T47D (cell line): ENCODE results near the gene ANKMY1.

Experiments used
- DNase-seq, 2 experiments: peaks; one replicate each; pipeline versions ENCODE4 v3.0.0 to v3.0.0-alpha.2; 2011 to 2012; ENCODE audit warnings: low read depth in 1 of 2, low spot score in 1 of 2
- JUND ChIP-seq: IDR thresholded peaks from 2 replicates; pipeline ENCODE4 v1.6.1; 2012; ENCODE audit warnings: low read depth
- in situ Hi-C: cut with HindIII; loops from 2 replicates; pipeline ENCODE4 v1.10.0; 2016; ENCODE audit warnings: low sequenced_read_pairs, low pct_unique_long_range_greater_than_20kb

ANKMY1 gene

DNA sequence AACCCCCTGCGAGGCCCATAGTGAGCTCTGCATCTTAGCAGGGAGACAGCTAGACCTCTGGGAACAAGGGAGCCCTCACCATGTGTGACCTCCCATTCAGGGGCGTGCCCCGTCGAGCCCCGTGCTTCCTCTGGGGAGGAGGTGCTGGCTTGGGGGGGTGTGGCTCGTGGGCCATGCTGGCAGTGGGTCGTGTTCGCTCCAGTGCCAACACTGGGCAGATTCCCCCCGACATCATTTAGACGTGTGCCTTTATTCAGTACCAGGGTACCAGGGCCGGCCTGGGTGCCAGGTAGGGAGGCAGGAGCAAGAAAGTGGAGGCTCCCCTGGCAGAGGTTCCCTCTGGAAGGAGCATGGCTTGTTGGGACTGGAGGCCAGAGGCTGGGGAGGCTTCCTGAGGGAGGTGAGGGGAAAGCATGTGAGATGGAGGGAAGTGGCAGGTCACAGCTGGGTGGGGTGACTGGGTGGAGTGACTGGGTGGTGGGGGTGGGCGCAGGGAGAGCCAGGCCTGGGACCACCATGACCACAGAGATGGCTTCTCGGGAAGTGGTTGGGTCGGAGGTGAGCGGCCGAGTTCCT lies 107.2 kb downstream of the ANKMY1 start:
- in situ Hi-C loops = no loop called here
- TF ChIP-seq JUND = no peak
- no peak for DNase-seq

DNA sequence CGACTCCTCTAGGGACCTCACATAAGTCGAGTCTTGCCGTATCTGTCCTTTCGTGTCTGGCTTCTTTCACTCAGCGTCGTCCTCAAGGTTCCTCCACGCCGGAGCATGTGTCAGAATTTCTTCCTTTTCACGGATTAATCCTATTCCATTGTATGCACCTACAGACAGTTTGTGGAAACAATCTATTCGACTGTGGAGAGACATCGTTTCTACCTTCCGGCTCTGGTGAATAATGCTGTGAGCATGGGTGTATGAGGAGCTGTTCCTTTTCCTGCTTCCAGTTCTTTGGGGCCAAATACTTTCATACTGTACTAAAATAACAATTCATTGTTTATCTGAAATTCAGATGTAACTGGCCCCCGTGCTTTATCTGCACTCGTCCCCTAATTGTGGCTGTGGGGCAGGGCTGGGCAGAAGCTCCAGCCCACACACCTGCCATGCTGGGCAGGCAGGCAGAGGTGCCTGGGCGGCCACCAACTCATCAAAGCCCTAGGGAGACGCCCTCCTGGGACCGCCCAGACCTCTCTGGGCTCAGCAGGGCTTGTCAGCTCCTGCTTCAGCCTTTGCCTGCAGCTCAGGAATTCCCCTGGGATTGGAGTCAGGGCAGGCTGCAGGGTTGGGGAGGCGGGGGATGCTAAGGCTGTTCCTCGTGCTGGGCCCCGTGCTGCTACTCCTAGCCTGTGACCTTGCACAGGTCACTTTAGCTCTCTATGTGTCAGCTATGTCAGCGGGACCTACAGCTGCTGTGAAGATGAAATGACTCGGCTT lies 107.8 kb downstream of the ANKMY1 start:
- in situ Hi-C loops = no loop called here
- TF ChIP-seq JUND = no peak
- no peak for DNase-seq

DNA sequence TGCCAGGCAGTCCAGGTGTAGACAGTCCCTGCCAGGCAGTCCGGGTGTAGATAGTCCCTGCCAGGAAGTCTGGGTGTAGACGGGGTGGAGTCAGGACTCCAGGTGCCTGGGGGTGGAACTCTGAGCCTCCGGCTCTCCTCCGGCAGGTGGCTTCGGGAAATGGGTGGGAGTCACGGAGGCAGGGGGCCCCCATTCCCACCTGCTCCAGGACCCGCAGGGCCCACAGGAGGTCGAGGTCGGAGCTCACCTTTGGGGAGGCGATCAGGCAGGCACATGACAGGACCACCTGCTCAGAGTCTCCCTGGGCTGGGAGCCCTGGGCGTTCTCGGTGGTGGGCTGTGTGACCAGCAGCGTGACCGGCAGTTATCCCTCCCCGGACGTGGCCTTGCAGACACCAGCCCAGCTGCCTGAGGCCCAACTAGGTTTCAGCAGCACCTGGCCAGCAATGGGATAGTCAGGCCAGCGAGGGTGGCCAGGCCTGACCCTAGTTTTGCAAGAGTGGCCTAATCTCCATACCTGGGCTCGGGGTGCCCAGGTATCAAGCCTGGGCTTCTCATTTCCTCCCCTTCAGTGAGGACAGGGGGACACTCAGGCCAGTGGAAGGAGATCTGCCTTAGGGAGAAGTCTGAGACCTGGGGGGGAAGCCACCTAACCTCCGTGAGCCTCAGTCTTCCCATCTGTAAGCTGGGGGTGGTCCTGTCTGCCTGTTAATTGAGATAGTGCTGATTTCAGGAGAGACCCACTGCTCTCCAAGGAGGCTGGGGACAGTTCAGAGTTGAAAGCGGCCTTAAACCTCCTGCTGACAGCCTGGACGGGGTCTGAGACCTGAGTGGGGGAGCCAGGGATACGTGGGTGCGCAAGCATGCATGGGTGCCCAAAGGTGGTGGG lies 109.2 kb downstream of the ANKMY1 start:
- no peak for TF ChIP-seq JUND
- in situ Hi-C loops = no loop called here
- DNase-seq = no peak

DNA sequence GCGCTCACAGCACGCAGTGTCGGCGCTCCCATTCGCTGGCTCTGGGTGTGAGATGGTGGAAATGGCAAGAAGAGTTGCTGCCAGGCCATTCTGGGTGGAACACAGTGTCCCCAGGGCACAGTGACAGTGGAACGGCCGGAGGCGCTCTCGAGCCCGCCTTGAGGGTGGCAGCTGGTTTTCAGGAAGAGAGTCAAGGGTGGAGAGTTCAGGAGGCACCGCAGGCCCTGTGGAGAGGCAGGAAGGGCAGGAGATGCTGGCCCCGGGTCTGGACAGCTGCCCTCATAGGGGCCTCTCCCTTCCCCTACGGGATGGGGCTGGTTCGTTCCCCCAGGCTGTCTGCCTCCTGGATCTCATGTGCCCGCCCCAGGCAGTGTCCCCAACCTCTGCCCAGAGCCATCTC lies 109.9 kb downstream of the ANKMY1 start:
- DNase-seq = no peak
- in situ Hi-C loops = no loop called here
- no peak for TF ChIP-seq JUND

DNA sequence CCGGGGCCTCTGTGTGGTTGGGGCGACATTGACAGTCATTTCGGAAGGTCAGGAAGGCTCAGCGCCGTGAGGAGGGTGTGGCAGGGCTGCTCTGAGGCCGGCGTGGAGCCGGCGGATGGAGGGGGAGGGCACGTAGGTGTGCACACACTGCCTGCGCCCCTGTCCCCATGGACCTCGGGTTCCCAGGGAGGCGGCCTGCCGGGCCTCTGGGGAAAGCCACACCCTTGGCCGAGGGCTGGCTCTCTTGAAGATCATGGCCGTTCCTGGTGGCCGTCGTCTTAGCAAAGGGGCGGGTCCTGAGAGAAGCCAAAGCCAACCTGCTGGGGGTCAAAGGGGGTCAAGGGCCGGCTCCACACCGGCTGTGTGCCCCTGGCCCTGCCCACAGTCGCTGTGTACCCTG lies 110.5 kb downstream of the ANKMY1 start:
- TF ChIP-seq JUND = no peak
- no peak for DNase-seq
- in situ Hi-C loops = no loop called here

DNA sequence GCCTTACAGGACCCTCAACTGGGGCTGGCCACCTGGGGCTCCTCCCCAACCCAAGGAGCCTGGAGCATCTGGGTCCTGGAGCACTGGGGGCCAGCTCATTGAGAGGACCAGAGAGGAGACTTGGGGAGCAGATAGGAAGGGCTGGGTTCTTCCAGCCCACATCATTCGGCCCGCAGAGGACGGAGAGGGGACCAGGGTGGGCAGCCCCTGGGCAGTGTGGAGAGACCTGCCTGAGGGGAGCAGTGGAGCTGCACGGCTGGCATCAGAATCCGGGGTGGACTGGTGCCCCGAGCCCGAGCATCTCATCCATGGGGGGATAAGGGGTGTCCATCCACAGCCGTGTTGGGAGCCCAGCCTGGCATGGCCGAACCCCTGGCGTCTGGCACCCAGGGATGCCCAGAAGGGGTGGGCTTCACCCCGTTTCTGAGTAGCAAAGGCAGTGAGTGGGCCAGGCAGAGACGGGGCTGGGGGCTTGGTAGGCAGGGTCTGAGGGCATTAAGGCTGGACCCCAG lies 111.1 kb downstream of the ANKMY1 start:
- TF ChIP-seq JUND = no peak
- in situ Hi-C loops = no loop called here
- no peak for DNase-seq

DNA sequence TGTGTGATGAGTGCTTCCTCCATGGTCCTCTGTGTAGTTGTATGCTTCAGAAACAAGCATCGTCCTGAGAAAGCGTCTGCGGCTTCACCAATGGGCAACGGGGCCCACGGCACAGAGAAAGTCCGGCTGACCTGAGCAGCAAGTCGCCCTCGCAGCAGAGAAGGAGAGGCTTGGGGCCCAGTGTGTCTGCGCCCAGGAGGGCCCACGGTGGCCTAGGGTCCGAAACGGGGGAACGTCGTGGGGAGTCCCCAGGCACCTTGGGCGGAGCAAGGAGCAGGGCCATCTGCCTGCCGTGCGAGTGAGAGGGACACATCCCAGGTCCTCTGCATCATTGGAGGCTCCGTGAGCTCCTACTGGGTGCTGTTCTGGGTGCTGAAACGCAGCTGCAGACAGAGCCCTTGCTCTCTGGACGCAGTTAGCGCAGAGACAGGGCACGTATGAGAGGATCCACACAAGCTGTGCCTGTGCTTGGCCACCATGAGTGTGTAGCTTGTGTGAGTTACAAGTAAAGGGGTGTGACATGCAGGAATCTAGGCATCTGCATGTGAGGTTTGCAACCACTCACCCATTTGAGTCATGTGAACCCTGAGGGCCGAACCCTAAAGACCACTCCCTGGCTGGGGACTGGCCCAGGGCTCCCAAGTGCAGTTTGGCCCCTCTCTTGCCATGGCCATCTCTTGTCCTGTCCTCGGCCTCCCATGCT lies 111.7 kb downstream of the ANKMY1 start:
- in situ Hi-C loops = no loop called here
- no peak for DNase-seq

DNA sequence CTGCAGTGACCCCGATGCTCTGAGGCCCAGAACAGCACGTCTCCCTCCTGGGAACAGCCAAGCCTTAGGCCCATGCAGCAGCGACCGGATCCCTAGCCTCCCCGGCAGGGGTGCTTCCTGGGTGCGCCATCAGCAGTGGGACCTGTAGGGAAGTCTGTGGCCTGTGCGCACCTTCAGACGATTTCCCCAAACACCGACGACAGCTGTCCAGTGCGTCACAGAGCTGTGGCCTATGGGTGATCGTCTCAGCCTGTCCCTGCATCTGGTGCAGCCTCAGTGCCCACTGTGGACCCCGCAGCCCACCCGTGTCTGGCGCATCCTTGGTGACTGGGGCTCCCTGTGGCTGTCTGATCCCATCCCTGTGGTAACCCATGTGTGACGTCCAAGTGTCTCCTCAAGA lies 113.3 kb downstream of the ANKMY1 start:
- no peak for DNase-seq
- in situ Hi-C loops = no loop called here
- TF ChIP-seq JUND = no peak

More for the DNA sequence above, 111.7 kb downstream of the ANKMY1 start:
- no peak for TF ChIP-seq JUND

DNA sequence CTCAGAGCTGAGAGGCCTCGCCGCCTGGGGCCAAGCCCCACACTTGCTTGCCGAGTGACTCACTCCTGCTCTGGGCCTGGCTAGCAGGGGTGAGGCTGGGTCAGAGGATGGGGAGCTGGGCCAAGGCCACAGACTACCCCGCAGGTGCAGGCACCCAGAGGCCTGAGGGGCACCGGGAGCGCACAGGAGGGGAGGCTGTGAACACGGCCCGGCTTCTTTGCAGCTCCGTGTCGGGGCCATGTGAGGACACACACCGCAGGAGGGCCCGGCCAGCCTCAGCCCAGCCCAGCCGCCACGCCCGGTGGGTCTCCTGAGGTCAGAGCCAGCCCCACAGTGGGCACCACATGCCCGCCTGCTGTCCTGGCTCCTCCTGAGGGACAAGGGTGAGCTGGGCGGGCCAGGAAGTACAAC lies 113.9 kb downstream of the ANKMY1 start:
- no peak for DNase-seq
- in situ Hi-C loops = no loop called here
- TF ChIP-seq JUND = no peak

DNA sequence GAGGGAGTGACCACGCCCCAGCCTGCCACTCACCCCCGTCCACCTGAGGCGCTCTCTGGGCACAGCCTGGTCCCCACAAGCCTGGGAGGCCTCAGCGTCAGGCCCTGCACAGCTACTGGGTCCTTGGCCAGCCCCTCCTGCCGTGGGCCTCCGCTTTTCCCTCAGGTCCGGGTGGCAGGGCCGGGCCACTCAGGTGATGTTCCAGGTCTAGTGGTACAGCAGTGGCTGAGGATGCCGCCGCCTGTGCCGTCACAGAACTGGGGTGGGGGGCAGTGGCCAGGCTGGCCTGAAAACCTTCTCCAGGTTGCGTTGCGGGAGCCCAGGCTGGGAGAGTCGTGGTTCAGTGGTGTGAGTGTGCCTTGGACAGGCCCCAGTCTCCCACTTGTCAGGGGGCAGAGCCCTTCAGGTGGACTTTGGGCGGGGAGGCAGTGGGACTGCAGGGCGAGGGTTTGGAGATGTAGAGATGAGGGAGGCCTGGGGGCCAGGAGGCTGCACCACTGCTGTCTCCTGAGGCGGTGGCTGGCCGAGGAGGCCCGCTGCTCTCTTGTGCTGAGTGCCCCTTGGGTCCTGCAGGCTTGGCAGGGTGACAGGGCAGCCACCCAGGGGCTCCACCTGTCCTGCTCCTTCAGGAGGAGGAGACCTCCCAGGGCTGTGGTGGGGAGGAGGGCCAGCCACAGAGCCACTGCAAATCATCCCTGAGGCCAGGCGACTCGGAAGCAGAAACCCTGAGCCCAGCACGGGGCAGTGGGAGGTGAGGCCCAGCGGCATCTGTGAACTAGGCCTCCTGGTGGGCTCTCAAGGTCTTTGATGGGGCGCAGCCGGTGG lies 114.7 kb downstream of the ANKMY1 start:
- no peak for DNase-seq
- in situ Hi-C loops = no loop called here
- TF ChIP-seq JUND = no peak

DNA sequence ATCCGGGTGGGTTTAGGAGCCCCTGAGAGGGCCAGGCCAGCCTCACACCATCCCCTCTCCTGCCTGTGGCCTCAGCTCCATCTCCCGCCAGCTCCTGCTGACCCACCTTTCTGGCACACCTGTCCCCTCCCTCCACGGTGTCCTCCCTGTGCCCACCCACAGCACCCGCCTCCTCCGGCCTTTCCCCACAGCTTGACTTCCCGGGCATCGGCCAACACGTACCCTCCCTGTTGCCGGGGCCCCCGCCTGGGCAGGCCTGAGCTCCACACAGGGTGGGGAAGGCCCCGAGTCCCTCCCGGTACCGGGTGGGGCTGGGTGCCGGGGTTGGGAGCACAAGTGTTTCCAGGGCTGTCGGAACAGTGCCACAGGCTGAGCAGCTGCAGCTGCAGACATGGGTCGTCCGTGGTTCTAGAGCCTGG lies 115.8 kb downstream of the ANKMY1 start:
- in situ Hi-C loops = no loop called here
- TF ChIP-seq JUND = no peak

DNA sequence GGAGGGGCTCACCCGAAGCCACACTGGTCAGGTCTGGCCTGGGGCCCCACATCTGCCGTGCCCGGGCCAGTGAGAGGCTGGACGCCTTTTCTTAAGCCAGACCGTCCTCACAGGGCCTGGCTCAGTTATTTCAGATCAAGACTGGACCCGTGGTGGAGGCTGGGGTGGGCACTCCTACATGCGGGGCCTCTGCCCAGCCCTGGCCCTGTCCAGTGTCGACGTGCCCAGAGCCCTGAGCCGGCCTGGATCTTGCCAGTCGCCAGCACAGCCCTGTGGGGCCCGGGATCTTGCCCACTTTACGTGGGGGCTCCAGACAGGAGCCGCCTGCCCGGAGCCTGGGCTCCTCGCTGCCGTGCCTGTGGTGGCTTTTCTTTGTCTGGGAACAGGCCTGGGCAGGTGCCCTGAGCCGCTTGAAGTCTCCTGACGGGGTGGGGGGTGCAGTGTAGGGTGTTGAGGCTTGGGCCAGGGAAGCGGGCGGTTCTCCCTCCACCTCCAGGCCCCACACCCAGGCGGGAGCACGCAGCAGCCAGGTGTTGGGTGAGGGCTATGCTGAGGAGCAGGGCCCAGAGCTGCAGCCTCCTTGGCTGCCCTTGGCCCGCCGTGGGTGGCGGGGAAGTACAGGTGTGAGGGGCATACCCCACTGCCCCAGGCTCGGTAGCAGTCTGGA lies 116.3 kb downstream of the ANKMY1 start:
- DNase-seq = no peak

More for the DNA sequence above, 115.8 kb downstream of the ANKMY1 start:
- no peak for DNase-seq

More for the DNA sequence above, 116.3 kb downstream of the ANKMY1 start:
- TF ChIP-seq JUND = no peak
- in situ Hi-C loops = no loop called here
